Hepatocyte (in vitro differentiated cells): ENCODE results near the gene TUBB1. TPM values are rescaled to one million over a fixed set of nuclear protein-coding genes. Genes with fewer than 3 reads are reported as not detected.

Experiments
- DNase-seq: peaks from one replicate; pipeline ENCODE4 v3.0.0-alpha.2; 2016; ENCODE audit warnings: low spot score
- H2AFZ ChIP-seq: fragments of 200-600 bp; sonication (generic); 2 replicates; pipeline ENCODE4 v1.6.0; 2016; ENCODE audit warnings: antibody characterized with exemption, mild to moderate bottlenecking
- H3K27ac ChIP-seq: fragments of 200-600 bp; sonication (generic); 2 replicates; pipeline ENCODE4 v1.5.1; 2016; ENCODE audit warnings: mild to moderate bottlenecking
- H3K27me3 ChIP-seq: fragments of 200-600 bp; sonication (generic); 2 replicates; pipeline ENCODE4 v1.6.1; 2016
- H3K36me3 ChIP-seq: fragments of 200-600 bp; sonication (generic); replicated peaks from 2 replicates; pipeline ENCODE4 v1.5.1; 2016; ENCODE audit warnings: low read depth; ENCODE audit not compliant: insufficient read depth
- H3K4me1 ChIP-seq: fragments of 200-600 bp; sonication (generic); 2 replicates; pipeline ENCODE4 v1.5.1; 2016; ENCODE audit warnings: mild to moderate bottlenecking, moderate library complexity; ENCODE audit not compliant: insufficient read depth
- H3K4me2 ChIP-seq: fragments of 200-600 bp; sonication (generic); 2 replicates; pipeline ENCODE4 v1.6.0; 2016
- H3K4me3 ChIP-seq: fragments of 200-600 bp; sonication (generic); 2 replicates; pipeline ENCODE4 v1.5.1; 2016; ENCODE audit warnings: mild to moderate bottlenecking
- H3K79me2 ChIP-seq: fragments of 200-600 bp; sonication (generic); 2 replicates; pipeline ENCODE4 v1.6.0; 2017; ENCODE audit warnings: mild to moderate bottlenecking
- H3K9me2 ChIP-seq: fragments of 200-600 bp; sonication (generic); replicated peaks from 2 replicates; pipeline ENCODE4 v1.6.0; 2017; ENCODE audit warnings: mild to moderate bottlenecking; ENCODE audit not compliant: insufficient read depth
- H3K9me3 ChIP-seq: fragments of 200-600 bp; sonication (generic); 2 replicates; pipeline ENCODE4 v1.5.1; 2016; ENCODE audit warnings: low read depth, mild to moderate bottlenecking
- H4K20me1 ChIP-seq: fragments of 200-600 bp; sonication (generic); 2 replicates; pipeline ENCODE4 v1.6.0; 2016; ENCODE audit warnings: mild to moderate bottlenecking; ENCODE audit not compliant: insufficient read depth, poor library complexity, severe bottlenecking
- EZH2 ChIP-seq: fragments of 200-600 bp; sonication (generic); IDR thresholded peaks from 2 replicates; pipeline ENCODE4 v1.6.1; 2016; ENCODE audit warnings: antibody characterized with exemption, mild to moderate bottlenecking, borderline replicate concordance
- EZH2phosphoT487 ChIP-seq: fragments of 200-600 bp; sonication (generic); IDR thresholded peaks from one replicate; pipeline ENCODE4 v1.6.1; 2018; ENCODE audit warnings: antibody characterized with exemption, mild to moderate bottlenecking, low read depth, moderate library complexity; ENCODE audit not compliant: unreplicated experiment, severe bottlenecking
- WGBS: methylation state at CpG from one replicate; pipeline ENCODE4 v1.1.6; 2016; ENCODE audit warnings: low lambda C conversion rate; ENCODE audit errors: missing lambda C conversion rate; 5-methylcytosine and 5-hydroxymethylcytosine counted together
- polyA plus RNA-seq: library from polyadenylated mRNA; unstranded; fragments of >200 nt; fragmentation: Nextera tagmentation; extraction: Ambion mirVana; gene quantifications from 2 replicates; pipeline ENCODE4 v1.2.1, GENCODE V29; 2016
- total RNA-seq: library from RNA; depleted of rRNA; stranded (reverse); fragments of >200 nt; gene quantifications from 2 replicates; pipeline ENCODE4 v1.2.3, GENCODE V29; 2014
- TF ChIP-seq, protein P1 (sequence below): fragments of 200-600 bp; sonication (generic); IDR thresholded peaks from 2 replicates; pipeline ENCODE4 v1.5.1; 2016; ENCODE audit warnings: antibody characterized with exemption, mild to moderate bottlenecking; ENCODE audit not compliant: poor library complexity

Gene TUBB1
- 0.04 and 0.10 TPM in 2 replicates for total RNA-seq
- polyA plus RNA-seq = 0.05 TPM in 1 of 2 replicates, not detected in the other

DNA sequence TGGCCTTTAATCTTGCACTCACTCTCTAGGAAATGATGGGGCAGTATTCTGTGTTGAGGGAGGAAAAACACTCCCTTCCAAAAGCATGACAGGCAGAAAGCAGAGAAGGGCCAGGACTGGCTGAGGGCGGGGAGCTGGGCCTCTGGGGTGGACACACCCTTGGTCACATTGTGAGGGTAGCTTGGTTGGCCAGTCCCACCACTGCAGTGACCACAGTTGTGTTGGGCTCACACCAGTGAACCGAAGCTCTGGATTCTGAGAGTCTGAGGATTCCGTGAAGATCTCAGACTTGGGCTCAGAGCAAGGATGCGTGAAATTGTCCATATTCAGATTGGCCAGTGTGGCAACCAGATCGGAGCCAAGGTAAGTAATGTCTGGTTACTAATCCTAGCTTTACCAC is at the start of gene TUBB1:
Gene TUBB1, plus strand, starts transcription at position 213 of the 400 bp plus-strand sequence. Its CDS starts 94 bp downstream, at position 307.
- 94% methylated on average over 5 of the region's 5 CpGs for WGBS
- TF ChIP-seq, protein P1, sequence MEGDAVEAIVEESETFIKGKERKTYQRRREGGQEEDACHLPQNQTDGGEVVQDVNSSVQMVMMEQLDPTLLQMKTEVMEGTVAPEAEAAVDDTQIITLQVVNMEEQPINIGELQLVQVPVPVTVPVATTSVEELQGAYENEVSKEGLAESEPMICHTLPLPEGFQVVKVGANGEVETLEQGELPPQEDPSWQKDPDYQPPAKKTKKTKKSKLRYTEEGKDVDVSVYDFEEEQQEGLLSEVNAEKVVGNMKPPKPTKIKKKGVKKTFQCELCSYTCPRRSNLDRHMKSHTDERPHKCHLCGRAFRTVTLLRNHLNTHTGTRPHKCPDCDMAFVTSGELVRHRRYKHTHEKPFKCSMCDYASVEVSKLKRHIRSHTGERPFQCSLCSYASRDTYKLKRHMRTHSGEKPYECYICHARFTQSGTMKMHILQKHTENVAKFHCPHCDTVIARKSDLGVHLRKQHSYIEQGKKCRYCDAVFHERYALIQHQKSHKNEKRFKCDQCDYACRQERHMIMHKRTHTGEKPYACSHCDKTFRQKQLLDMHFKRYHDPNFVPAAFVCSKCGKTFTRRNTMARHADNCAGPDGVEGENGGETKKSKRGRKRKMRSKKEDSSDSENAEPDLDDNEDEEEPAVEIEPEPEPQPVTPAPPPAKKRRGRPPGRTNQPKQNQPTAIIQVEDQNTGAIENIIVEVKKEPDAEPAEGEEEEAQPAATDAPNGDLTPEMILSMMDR = no peak
- TF ChIP-seq EZH2 (no peak), EZH2phosphoT487 (no peak)

DNA sequence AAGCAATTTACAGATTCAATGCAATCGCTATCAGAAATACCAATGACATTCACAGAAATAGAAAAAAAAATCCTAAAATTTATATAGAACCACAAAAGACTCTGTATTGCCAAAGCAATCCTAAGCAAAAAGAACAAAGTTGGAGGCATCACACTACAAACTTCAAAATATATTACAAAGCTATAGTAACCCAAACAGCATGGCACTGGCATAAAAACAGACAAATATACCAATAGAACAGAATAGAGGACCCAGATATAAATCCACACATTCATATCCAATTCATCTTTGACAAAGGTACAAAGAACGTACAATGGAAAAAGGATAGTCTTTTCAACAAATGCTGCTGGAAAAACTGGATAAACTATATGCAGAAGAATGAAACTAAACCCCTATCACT is 49.8 kb upstream of the TUBB1 start:
- Histone ChIP-seq H2AFZ (no peak overlapping the region), H3K9me3 (no peaks in the 10 kb centered on the region), H3K27me3 (no peaks in the 10 kb centered on the region), H3K4me3 (no peak overlapping the region), H3K4me1 (no peaks in the 10 kb centered on the region), H4K20me1 (no peaks in the 10 kb centered on the region), H3K9me2 (no peaks in the 10 kb centered on the region), H3K79me2 (no peaks in the 10 kb centered on the region), H3K4me2 (no peak overlapping the region), H3K36me3 (no peaks in the 10 kb centered on the region), H3K27ac (no peak overlapping the region)
- TF ChIP-seq EZH2 = no peak
- TF ChIP-seq EZH2phosphoT487 = no peak
- TF ChIP-seq, protein P1 = no peak
- DNase-seq = no peak
- WGBS = 71% methylated on average over 2 of the region's 2 CpGs

More for the DNA sequence above, at the start of gene TUBB1:
- H2AFZ ChIP-seq = no peak within 1 kb of the TSS
- H3K79me2 ChIP-seq = no peaks in the 10 kb centered on the region
- H3K27ac ChIP-seq = no peak within 1 kb of the TSS
- H3K9me2 ChIP-seq = no peaks in the 10 kb centered on the region
- H3K36me3 ChIP-seq = no peaks in the 10 kb centered on the region
- no peak within 1 kb of the TSS for H3K4me2 ChIP-seq
- H4K20me1 ChIP-seq = no peaks in the 10 kb centered on the region
- no peak for DNase-seq
- no peaks in the 10 kb centered on the region for H3K9me3 ChIP-seq
- peaks cover 4% of the 10 kb centered on the region for H3K4me1 ChIP-seq
- no peak within 1 kb of the TSS for H3K4me3 ChIP-seq
- no peaks in the 10 kb centered on the region for H3K27me3 ChIP-seq

DNA sequence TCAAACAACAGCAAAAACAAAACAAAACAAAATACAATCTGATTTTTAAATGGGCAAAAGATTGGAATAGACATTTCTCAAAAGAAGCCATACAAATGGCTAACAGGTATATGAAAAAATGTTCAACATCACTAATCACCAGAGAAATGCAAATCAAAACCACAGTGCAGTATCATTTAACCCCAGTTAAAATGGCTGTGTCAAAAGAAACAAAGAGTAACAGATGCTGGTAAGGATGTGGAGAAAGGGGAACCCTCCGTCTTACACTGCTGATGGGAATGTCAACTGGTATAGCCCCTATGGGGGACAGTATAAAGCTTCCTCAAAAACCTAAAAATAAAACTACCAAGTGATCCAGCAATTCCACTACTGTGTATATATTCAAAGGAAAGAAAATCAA is 49.1 kb upstream of the TUBB1 start:
- Histone ChIP-seq H3K9me3 (no peaks in the 10 kb centered on the region), H3K27ac (no peak overlapping the region), H3K9me2 (no peaks in the 10 kb centered on the region), H3K27me3 (no peaks in the 10 kb centered on the region), H4K20me1 (no peaks in the 10 kb centered on the region), H3K79me2 (no peaks in the 10 kb centered on the region), H2AFZ (no peak overlapping the region), H3K4me1 (no peaks in the 10 kb centered on the region), H3K4me2 (no peak overlapping the region), H3K36me3 (no peaks in the 10 kb centered on the region), H3K4me3 (no peak overlapping the region)
- TF ChIP-seq, protein P1 = no peak
- no peak for TF ChIP-seq EZH2phosphoT487
- TF ChIP-seq EZH2 = no peak
- 86% methylated on average over 1 of the region's 1 CpG for WGBS
- DNase-seq = no peak

DNA sequence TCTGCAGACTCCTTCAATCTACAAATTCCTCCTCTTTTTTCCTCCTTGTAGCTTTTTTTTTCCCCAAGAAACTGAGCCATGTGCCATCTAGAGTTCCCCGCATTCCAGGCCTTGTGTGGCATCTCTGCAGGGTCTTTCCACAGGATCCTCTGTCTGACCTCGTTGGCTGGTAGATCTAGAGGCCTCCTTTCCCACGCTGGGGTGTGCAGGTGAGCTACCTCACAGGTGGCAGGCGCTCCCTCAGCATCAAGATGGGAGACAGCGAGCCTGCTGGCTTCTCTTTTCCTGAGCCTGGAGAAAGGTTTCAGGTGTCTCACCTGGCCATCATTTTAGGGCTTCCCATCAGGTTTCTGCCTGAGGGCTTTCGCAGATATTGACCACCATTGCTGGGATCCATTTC is 47.8 kb upstream of the TUBB1 start:
- TF ChIP-seq EZH2phosphoT487 = no peak
- TF ChIP-seq, protein P1 = no peak
- TF ChIP-seq EZH2 = no peak
- Histone ChIP-seq H4K20me1 (no peaks in the 10 kb centered on the region), H3K9me3 (no peaks in the 10 kb centered on the region), H2AFZ (no peak overlapping the region), H3K4me3 (no peak overlapping the region), H3K27me3 (no peaks in the 10 kb centered on the region), H3K79me2 (no peaks in the 10 kb centered on the region), H3K27ac (no peak overlapping the region), H3K9me2 (no peaks in the 10 kb centered on the region), H3K4me1 (no peaks in the 10 kb centered on the region), H3K4me2 (no peak overlapping the region), H3K36me3 (no peaks in the 10 kb centered on the region)
- 83% methylated on average over 6 of the region's 6 CpGs for WGBS
- DNase-seq = no peak
